Neural cell (in vitro differentiated cells): ENCODE data around the gene TPPP. TPM values are rescaled to one million over a fixed set of nuclear protein-coding genes. Genes with fewer than 3 reads are reported as not detected.

Experiments used
- H2AFZ ChIP-seq: fragments of 200-600, 300-800 bp; sonication (generic), shearing (Covaris generic); 2 replicates; pipeline ENCODE4 v1.6.0; 2014; ENCODE audit warnings: low read depth, mild to moderate bottlenecking, antibody characterized with exemption, low read length, moderate library complexity
- H3F3A ChIP-seq: fragments of 200-600 bp; shearing (Covaris generic); 2 replicates; pipeline ENCODE4 v1.6.1; 2016; ENCODE audit warnings: mild to moderate bottlenecking, moderate library complexity, mixed read lengths, antibody characterized with exemption, low read length; ENCODE audit not compliant: insufficient read depth, poor library complexity, severe bottlenecking
- H3K27ac ChIP-seq: fragments of 200-600, 300-800 bp; sonication (generic), shearing (Covaris generic); 2 replicates; pipeline ENCODE4 v1.5.1; 2014; ENCODE audit warnings: mild to moderate bottlenecking, low read length, moderate library complexity
- H3K27me3 ChIP-seq: fragments of 300-800, 200-600 bp; sonication (generic), shearing (Covaris generic); 2 replicates; pipeline ENCODE4 v1.6.0; 2014; ENCODE audit warnings: mild to moderate bottlenecking, low read depth, low read length, moderate library complexity; ENCODE audit not compliant: insufficient read depth
- H3K36me3 ChIP-seq: fragments of 300-800, 200-600 bp; sonication (generic), shearing (Covaris generic); 2 replicates; pipeline ENCODE4 v1.5.1; 2014; ENCODE audit warnings: mild to moderate bottlenecking, antibody characterized with exemption, low read length, moderate library complexity; ENCODE audit not compliant: insufficient read depth
- H3K4me2 ChIP-seq: fragments of 300-800, 200-600 bp; sonication (generic), shearing (Covaris generic); 2 replicates; pipeline ENCODE4 v1.6.0; 2014; ENCODE audit warnings: mild to moderate bottlenecking, low read length
- H3K4me3 ChIP-seq: fragments of 300-800, 200-600 bp; sonication (generic), shearing (Covaris generic); 2 replicates; pipeline ENCODE4 v1.5.1; 2014; ENCODE audit warnings: mild to moderate bottlenecking, low read length, moderate library complexity
- H3K79me2 ChIP-seq: fragments of 200-600 bp; shearing (Covaris generic); replicated peaks from 2 replicates; pipeline ENCODE4 v1.6.0; 2014; ENCODE audit warnings: mild to moderate bottlenecking, low read length, moderate library complexity; ENCODE audit not compliant: insufficient read depth
- H3K9ac ChIP-seq: fragments of 300-800, 200-600 bp; sonication (generic), shearing (Covaris generic); 2 replicates; pipeline ENCODE4 v1.6.1; 2016; ENCODE audit warnings: mild to moderate bottlenecking, low read length, mixed read lengths
- H3K9me2 ChIP-seq: fragments of 200-600 bp; shearing (Covaris generic); 2 replicates; pipeline ENCODE4 v1.6.1; 2016; ENCODE audit warnings: mild to moderate bottlenecking, low read length, mixed read lengths; ENCODE audit not compliant: insufficient read depth
- H3K9me3 ChIP-seq: fragments of 200-600, 300-800 bp; sonication (generic), shearing (Covaris generic); 2 replicates; pipeline ENCODE4 v1.6.1; 2016; ENCODE audit warnings: mild to moderate bottlenecking, mixed run types, low read length, moderate library complexity, mixed read lengths
- H4K20me1 ChIP-seq: fragments of 200-600 bp; shearing (Covaris generic); 2 replicates; pipeline ENCODE4 v1.6.1; 2016; ENCODE audit warnings: mild to moderate bottlenecking, mixed run types; ENCODE audit not compliant: insufficient read depth
- EP300 ChIP-seq: fragments of 450-650 bp; conservative IDR thresholded peaks from 2 replicates; pipeline ENCODE4 v1.6.1; 2014; ENCODE audit warnings: antibody characterized with exemption, mild to moderate bottlenecking, moderate library complexity; ENCODE audit not compliant: poor library complexity, severe bottlenecking
- EZH2 ChIP-seq: fragments of 200-600, 300-800 bp; shearing (Covaris generic), sonication (generic); IDR thresholded peaks from 2 replicates; pipeline ENCODE4 v1.6.1; 2014; ENCODE audit warnings: antibody characterized with exemption, low read length, borderline replicate concordance, mild to moderate bottlenecking; ENCODE audit not compliant: insufficient read depth, poor library complexity, severe bottlenecking
- MXI1 ChIP-seq: fragments of 450-650 bp; conservative IDR thresholded peaks from 2 replicates; pipeline ENCODE4 v1.6.1; 2014; ENCODE audit warnings: antibody characterized with exemption, mild to moderate bottlenecking; ENCODE audit not compliant: poor library complexity, severe bottlenecking
- POLR2AphosphoS5 ChIP-seq: IDR thresholded peaks from 2 replicates; pipeline ENCODE4 v1.6.1; 2012
- RAD21 ChIP-seq: fragments of 450-650 bp; conservative IDR thresholded peaks from 2 replicates; pipeline ENCODE4 v1.6.1; 2014; ENCODE audit warnings: antibody characterized with exemption, mild to moderate bottlenecking, moderate library complexity
- SMC3 ChIP-seq: fragments of 450-650 bp; conservative IDR thresholded peaks from 2 replicates; pipeline ENCODE4 v1.6.1; 2014; ENCODE audit warnings: antibody characterized with exemption, mild to moderate bottlenecking, moderate library complexity; ENCODE audit not compliant: poor library complexity
- TAF1 ChIP-seq: IDR thresholded peaks from 2 replicates; pipeline ENCODE4 v1.6.1; 2012; ENCODE audit warnings: low read depth
- polyA plus RNA-seq: library from polyadenylated mRNA; depleted of rRNA; stranded (reverse); fragments of >200 nt; gene quantifications from 2 replicates; pipeline ENCODE4 v1.2.3, GENCODE V29; 2014
- TF ChIP-seq, protein P1 (sequence below): IDR thresholded peaks from 2 replicates; pipeline ENCODE4 v1.6.1; 2012; ENCODE audit warnings: borderline replicate concordance
- TF ChIP-seq, protein P2 (sequence below): fragments of 450-650 bp; IDR thresholded peaks from 2 replicates; pipeline ENCODE4 v1.5.1; 2014; ENCODE audit warnings: antibody characterized with exemption, mild to moderate bottlenecking, moderate library complexity; ENCODE audit not compliant: poor library complexity, severe bottlenecking

Gene TPPP
- polyA plus RNA-seq, 1 donor from 2014 or later, result 9.9 TPM

DNA sequence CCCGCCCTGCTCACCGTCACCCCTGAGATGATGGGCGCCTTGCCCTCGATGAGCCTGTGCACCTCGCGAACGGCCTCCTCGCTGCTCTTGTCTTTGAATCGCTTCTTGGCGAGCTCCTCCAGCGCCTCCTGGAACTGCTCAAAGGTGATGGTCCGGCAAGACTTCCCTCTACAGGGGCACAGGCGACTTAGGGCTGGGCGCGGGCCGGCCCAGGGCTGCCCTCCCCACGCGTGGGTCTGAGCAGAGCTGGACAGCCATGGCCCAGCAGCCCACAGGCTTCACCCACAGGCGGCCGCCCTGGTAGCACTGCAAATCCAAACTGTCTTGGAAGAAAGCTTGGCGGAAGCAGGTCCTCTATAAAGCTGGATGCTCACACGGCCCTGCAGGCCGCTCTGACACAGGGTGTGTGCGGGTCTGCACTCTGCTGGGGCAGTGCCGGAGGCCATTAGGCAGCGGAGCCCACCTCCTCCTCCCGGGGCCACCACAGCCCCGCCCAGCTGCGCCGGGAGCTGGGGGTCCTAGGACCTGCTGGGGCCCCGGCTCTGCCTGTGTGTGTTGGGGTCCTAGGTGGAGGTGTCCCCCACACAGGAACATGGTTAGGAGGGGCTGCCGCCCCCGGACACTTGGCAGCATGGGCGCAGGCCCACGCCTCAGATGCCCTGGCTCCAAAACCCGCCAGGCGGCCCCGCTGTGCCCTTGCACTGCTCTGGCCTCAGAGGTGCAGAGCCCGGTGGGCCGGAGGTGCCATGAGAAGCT is 27.0 kb downstream of the TPPP start:
- Histone ChIP-seq H3K79me2 (no peaks in the 10 kb centered on the region), H3K27ac (no peak overlapping the region), H4K20me1 (no peaks in the 10 kb centered on the region), H3K9ac (no peak overlapping the region), H3K4me3 (no peak overlapping the region), H3K9me2 (no peaks in the 10 kb centered on the region), H3K4me2 (no peak overlapping the region), H3K36me3 (no peaks in the 10 kb centered on the region), H3F3A (no peaks in the 10 kb centered on the region), H2AFZ (no peak overlapping the region), H3K9me3 (no peaks in the 10 kb centered on the region), H3K27me3 (no peaks in the 10 kb centered on the region)
- TF ChIP-seq TAF1, result no peak
- no peak for TF ChIP-seq SMC3
- TF ChIP-seq EZH2, result no peak
- TF ChIP-seq, protein P1, sequence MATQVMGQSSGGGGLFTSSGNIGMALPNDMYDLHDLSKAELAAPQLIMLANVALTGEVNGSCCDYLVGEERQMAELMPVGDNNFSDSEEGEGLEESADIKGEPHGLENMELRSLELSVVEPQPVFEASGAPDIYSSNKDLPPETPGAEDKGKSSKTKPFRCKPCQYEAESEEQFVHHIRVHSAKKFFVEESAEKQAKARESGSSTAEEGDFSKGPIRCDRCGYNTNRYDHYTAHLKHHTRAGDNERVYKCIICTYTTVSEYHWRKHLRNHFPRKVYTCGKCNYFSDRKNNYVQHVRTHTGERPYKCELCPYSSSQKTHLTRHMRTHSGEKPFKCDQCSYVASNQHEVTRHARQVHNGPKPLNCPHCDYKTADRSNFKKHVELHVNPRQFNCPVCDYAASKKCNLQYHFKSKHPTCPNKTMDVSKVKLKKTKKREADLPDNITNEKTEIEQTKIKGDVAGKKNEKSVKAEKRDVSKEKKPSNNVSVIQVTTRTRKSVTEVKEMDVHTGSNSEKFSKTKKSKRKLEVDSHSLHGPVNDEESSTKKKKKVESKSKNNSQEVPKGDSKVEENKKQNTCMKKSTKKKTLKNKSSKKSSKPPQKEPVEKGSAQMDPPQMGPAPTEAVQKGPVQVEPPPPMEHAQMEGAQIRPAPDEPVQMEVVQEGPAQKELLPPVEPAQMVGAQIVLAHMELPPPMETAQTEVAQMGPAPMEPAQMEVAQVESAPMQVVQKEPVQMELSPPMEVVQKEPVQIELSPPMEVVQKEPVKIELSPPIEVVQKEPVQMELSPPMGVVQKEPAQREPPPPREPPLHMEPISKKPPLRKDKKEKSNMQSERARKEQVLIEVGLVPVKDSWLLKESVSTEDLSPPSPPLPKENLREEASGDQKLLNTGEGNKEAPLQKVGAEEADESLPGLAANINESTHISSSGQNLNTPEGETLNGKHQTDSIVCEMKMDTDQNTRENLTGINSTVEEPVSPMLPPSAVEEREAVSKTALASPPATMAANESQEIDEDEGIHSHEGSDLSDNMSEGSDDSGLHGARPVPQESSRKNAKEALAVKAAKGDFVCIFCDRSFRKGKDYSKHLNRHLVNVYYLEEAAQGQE, result no peak
- no peak for TF ChIP-seq MXI1
- TF ChIP-seq, protein P2, sequence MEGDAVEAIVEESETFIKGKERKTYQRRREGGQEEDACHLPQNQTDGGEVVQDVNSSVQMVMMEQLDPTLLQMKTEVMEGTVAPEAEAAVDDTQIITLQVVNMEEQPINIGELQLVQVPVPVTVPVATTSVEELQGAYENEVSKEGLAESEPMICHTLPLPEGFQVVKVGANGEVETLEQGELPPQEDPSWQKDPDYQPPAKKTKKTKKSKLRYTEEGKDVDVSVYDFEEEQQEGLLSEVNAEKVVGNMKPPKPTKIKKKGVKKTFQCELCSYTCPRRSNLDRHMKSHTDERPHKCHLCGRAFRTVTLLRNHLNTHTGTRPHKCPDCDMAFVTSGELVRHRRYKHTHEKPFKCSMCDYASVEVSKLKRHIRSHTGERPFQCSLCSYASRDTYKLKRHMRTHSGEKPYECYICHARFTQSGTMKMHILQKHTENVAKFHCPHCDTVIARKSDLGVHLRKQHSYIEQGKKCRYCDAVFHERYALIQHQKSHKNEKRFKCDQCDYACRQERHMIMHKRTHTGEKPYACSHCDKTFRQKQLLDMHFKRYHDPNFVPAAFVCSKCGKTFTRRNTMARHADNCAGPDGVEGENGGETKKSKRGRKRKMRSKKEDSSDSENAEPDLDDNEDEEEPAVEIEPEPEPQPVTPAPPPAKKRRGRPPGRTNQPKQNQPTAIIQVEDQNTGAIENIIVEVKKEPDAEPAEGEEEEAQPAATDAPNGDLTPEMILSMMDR, result no peak
- TF ChIP-seq RAD21, result no peak
- no peak for TF ChIP-seq EP300
- no peak for TF ChIP-seq POLR2AphosphoS5

DNA sequence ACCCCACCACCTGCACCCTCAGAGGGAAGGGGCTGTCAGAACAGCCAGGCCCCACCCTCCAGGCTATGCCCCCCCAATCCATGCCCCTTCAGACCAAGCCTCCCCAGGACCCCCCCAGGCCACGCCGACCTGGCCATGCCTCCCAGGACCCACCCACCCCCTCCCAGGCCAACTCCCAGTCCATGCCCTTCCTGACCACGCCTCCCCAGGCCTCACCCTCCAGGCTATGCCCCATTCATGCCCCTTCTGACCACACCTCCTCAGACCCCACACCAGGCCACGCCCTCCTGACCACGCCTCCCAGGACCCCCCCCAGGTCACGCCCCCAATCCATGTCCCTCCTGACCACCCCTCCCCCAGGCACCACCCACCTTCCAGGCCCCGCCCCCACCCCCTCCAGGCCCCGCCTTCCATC is 27.6 kb downstream of the TPPP start:
- no peaks in the 10 kb centered on the region for H3K9me2 ChIP-seq
- no peak overlapping the region for H3K4me2 ChIP-seq
- H3K79me2 ChIP-seq, result no peaks in the 10 kb centered on the region
- TF ChIP-seq, protein P2, result no peak
- TF ChIP-seq, protein P1, result no peak
- TF ChIP-seq POLR2AphosphoS5 (no peak), EZH2 (no peak), MXI1 (no peak), SMC3 (no peak), RAD21 (no peak), TAF1 (no peak), EP300 (no peak)
- H3K9ac ChIP-seq, result no peak overlapping the region
- no peaks in the 10 kb centered on the region for H3K27me3 ChIP-seq
- H3K27ac ChIP-seq, result no peak overlapping the region
- H2AFZ ChIP-seq, result no peak overlapping the region
- H3K4me3 ChIP-seq, result no peak overlapping the region
- no peaks in the 10 kb centered on the region for H3F3A ChIP-seq
- H3K9me3 ChIP-seq, result no peaks in the 10 kb centered on the region
- H4K20me1 ChIP-seq, result no peaks in the 10 kb centered on the region
- no peaks in the 10 kb centered on the region for H3K36me3 ChIP-seq
